Panc1 (cell line): ENCODE measurements around the gene TMEM63C. TPM values are rescaled to one million over a fixed set of nuclear protein-coding genes. Genes with fewer than 3 reads are reported as not detected.

ENCODE experiments used
- ATAC-seq: fragments of 200-7000 bp; cut with Tn5 transposase; 2 replicates; pipeline ENCODE4 v1.9.1; 2020; ENCODE audit warnings: mild to moderate bottlenecking, moderate library complexity
- BruUV-seq: library from RNA; stranded (reverse); fragments of 400-500 nt; replicated peaks from 2 replicates; lab custom pipeline; 2021; lab: Mats Ljungman, UMichigan
- CTCF ChIA-PET: fragments of 300-600 bp; sonication (Branson Sonifier 250); formaldehyde crosslinking; loops from one replicate; lab custom pipeline; 2022; ENCODE audit warnings: antibody characterized with exemption; lab: Charles Lee
- POLR2A ChIA-PET: fragments of 300-600 bp; sonication (Branson Sonifier 250); formaldehyde crosslinking; loops from one replicate; lab custom pipeline; 2022; ENCODE audit warnings: antibody characterized with exemption; lab: Charles Lee
- DNase-seq: peaks from one replicate; pipeline ENCODE4 v3.0.0-alpha.2; 2010; ENCODE audit warnings: low read depth, low spot score
- H3K27ac ChIP-seq: 2 replicates; pipeline ENCODE4 v1.5.1; 2011; ENCODE audit warnings: mild to moderate bottlenecking, low read length, inconsistent platforms
- H3K27me3 ChIP-seq: fragments of 200-500 bp; sonication (Bioruptor generic); 2 replicates; pipeline ENCODE4 v1.6.0; 2014; ENCODE audit warnings: low read length, inconsistent platforms; ENCODE audit not compliant: control insufficient read depth, insufficient read depth
- H3K36me3 ChIP-seq: fragments of 200-500 bp; sonication (Bioruptor generic); 2 replicates; pipeline ENCODE4 v1.5.1; 2014; ENCODE audit warnings: inconsistent platforms, mild to moderate bottlenecking, low read length, moderate library complexity; ENCODE audit not compliant: control insufficient read depth, insufficient read depth
- H3K4me1 ChIP-seq: 2 replicates; pipeline ENCODE4 v1.5.1; 2011; ENCODE audit warnings: inconsistent platforms, mild to moderate bottlenecking, low read length, moderate library complexity; ENCODE audit not compliant: control insufficient read depth, insufficient read depth
- H3K4me3 ChIP-seq, 2 experiments: 2 replicates each; pipeline ENCODE4 v1.5.1; 2011 to 2012; ENCODE audit warnings: low read depth in 2 of 2, low read length in 2 of 2, mild to moderate bottlenecking in 2 of 2, inconsistent platforms in 1 of 2, moderate library complexity in 1 of 2
- H3K9me3 ChIP-seq: fragments of 200-500 bp; sonication (Bioruptor generic); 2 replicates; pipeline ENCODE4 v1.5.1; 2014; ENCODE audit warnings: low read depth, mild to moderate bottlenecking, inconsistent platforms, low read length, moderate library complexity; ENCODE audit not compliant: control insufficient read depth, insufficient read depth
- POLR2AphosphoS5 ChIP-seq: IDR thresholded peaks from 2 replicates; pipeline ENCODE4 v1.6.1; 2012; ENCODE audit warnings: mild to moderate bottlenecking, low read depth, low read length, moderate library complexity
- SIN3A ChIP-seq: IDR thresholded peaks from 2 replicates; pipeline ENCODE4 v1.6.1; 2012; ENCODE audit warnings: low read depth, mild to moderate bottlenecking, low read length, moderate library complexity, borderline replicate concordance; ENCODE audit not compliant: insufficient read depth
- TCF7L2 ChIP-seq: IDR thresholded peaks from 2 replicates; pipeline ENCODE4 v1.6.1; 2011; ENCODE audit warnings: mild to moderate bottlenecking, low read depth, low read length, inconsistent platforms
- in situ Hi-C: cut with HindIII; loops from 2 replicates; pipeline ENCODE4 v1.10.0; 2016; ENCODE audit warnings: low sequenced_read_pairs, low pct_unique_long_range_greater_than_20kb
- intact Hi-C: fragments of 100-400 bp; cut with micrococcal nuclease; formaldehyde crosslinking; loops from one replicate; pipeline ENCODE4 v1.10.0; 2022; ENCODE audit not compliant: unreplicated experiment
- total RNA-seq: library from RNA; stranded (reverse); gene quantifications from one replicate; pipeline ENCODE4 v1.2.1, GENCODE V29; 2021; ENCODE audit not compliant: unreplicated experiment
- TF ChIP-seq, protein P1 (sequence below), 2 experiments: IDR thresholded peaks; 2 replicates each; pipeline ENCODE4 v1.6.1; 2011 to 2012; ENCODE audit warnings: low read depth in 2 of 2, control low read depth in 1 of 2, low read length in 1 of 2, mild to moderate bottlenecking in 1 of 2, moderate library complexity in 1 of 2; ENCODE audit not compliant: insufficient read depth in 1 of 2
- TF ChIP-seq, protein P2 (sequence below): fragments of 450-650 bp; IDR thresholded peaks from 2 replicates; pipeline ENCODE4 v1.5.1; 2017; ENCODE audit warnings: mild to moderate bottlenecking

The TMEM63C gene
- total RNA-seq, 1 experiment from 2014 or later: 2.4 TPM

DNA sequence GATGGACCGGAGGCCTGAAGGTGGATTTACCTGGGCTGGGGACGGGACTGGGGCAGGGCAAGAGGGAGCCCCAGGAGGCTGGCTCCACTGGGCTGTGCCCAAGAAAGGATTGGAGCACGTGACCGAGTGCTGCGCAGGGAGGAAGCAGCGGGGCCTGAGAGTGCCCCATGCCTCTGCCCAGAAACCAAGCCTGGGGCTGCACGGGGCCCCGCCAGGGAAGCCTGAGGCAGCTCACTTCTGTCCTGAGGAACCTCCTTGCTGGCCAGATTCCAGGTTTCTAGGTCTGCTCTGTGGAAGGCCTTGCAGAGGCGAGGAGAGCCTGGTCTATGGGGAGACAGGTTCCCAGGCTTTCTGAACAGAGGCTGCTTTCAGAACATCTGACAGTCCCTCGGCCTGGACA lies 79.0 kb downstream of the TMEM63C start:
- Histone ChIP-seq H3K36me3 (no peaks in the 10 kb centered on the region), H3K4me3 (no peak overlapping the region), H3K9me3 (no peaks in the 10 kb centered on the region), H3K27ac (no peak overlapping the region), H3K27me3 (no peaks in the 10 kb centered on the region), H3K4me1 (no peaks in the 10 kb centered on the region)
- no TSS peak for BruUV-seq
- intact Hi-C loops (no loop called here), in situ Hi-C loops (no loop called here)
- ChIA-PET POLR2A (interaction anchor here (0.6 kb wide), 1 partner anchor 689 kb away, joined by 12 read pairs; no protein-coding TSS in a partner anchor), CTCF (no interaction called here)
- ATAC-seq: no peak
- DNase-seq: no peak
- TF ChIP-seq, protein P1, sequence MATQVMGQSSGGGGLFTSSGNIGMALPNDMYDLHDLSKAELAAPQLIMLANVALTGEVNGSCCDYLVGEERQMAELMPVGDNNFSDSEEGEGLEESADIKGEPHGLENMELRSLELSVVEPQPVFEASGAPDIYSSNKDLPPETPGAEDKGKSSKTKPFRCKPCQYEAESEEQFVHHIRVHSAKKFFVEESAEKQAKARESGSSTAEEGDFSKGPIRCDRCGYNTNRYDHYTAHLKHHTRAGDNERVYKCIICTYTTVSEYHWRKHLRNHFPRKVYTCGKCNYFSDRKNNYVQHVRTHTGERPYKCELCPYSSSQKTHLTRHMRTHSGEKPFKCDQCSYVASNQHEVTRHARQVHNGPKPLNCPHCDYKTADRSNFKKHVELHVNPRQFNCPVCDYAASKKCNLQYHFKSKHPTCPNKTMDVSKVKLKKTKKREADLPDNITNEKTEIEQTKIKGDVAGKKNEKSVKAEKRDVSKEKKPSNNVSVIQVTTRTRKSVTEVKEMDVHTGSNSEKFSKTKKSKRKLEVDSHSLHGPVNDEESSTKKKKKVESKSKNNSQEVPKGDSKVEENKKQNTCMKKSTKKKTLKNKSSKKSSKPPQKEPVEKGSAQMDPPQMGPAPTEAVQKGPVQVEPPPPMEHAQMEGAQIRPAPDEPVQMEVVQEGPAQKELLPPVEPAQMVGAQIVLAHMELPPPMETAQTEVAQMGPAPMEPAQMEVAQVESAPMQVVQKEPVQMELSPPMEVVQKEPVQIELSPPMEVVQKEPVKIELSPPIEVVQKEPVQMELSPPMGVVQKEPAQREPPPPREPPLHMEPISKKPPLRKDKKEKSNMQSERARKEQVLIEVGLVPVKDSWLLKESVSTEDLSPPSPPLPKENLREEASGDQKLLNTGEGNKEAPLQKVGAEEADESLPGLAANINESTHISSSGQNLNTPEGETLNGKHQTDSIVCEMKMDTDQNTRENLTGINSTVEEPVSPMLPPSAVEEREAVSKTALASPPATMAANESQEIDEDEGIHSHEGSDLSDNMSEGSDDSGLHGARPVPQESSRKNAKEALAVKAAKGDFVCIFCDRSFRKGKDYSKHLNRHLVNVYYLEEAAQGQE (IDR thresholded peaks at IDR 0.05; ENCODE audit: insufficient read depth in 1 of 2, low read depth in 2 of 2, low read length in 1 of 2): no peak
- TF ChIP-seq, protein P2, sequence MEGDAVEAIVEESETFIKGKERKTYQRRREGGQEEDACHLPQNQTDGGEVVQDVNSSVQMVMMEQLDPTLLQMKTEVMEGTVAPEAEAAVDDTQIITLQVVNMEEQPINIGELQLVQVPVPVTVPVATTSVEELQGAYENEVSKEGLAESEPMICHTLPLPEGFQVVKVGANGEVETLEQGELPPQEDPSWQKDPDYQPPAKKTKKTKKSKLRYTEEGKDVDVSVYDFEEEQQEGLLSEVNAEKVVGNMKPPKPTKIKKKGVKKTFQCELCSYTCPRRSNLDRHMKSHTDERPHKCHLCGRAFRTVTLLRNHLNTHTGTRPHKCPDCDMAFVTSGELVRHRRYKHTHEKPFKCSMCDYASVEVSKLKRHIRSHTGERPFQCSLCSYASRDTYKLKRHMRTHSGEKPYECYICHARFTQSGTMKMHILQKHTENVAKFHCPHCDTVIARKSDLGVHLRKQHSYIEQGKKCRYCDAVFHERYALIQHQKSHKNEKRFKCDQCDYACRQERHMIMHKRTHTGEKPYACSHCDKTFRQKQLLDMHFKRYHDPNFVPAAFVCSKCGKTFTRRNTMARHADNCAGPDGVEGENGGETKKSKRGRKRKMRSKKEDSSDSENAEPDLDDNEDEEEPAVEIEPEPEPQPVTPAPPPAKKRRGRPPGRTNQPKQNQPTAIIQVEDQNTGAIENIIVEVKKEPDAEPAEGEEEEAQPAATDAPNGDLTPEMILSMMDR: no peak
- TF ChIP-seq SIN3A: no peak
- TF ChIP-seq TCF7L2: no peak
- TF ChIP-seq POLR2AphosphoS5: no peak

DNA sequence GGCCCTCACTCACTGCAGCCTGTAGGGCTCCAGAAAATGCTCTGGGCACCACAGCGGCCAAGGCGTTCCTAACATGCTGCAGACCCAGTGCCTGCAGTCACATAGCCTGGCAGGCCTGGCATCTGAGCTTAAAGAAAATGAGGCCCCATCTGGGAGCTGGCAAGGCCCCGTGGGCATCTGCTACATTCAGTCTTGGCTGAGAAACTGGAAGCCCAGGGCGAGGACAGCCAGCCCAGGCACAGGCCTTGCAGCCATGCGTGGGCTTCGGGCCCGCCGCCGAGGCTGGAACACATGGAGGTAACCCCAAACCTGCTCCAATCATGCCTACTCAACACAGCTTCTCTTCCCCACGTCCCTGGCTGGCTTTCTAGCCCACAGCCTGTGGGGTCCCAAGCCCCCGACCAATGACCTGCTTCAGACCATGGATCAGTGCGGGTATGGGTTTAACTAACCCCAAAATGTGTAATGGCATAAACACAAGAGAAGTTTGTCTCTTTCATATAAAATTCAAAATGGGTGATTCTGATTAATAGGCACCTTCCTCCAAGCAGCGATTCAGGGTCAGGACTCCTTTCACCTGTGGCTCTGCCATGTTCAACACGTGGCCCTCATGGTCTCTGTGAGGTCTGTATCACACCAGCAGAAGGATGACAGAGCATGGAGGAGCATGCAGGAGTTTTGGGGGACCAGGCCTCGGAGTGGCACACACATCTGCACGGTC lies 83.0 kb downstream of the TMEM63C start:
- peaks cover 4% of the 10 kb centered on the region for H3K4me1 ChIP-seq
- intact Hi-C loops: no loop called here

More for the DNA sequence above, 83.0 kb downstream of the TMEM63C start:
- Histone ChIP-seq H3K27ac (no peak overlapping the region), H3K27me3 (no peaks in the 10 kb centered on the region), H3K36me3 (no peaks in the 10 kb centered on the region), H3K9me3 (no peaks in the 10 kb centered on the region), H3K4me3 (no peak overlapping the region)
- ATAC-seq: no peak
- in situ Hi-C loops: no loop called here
- no peak for TF ChIP-seq TCF7L2
- no peak for TF ChIP-seq POLR2AphosphoS5
- TF ChIP-seq SIN3A: no peak
- TF ChIP-seq, protein P2: no peak
- TF ChIP-seq, protein P1 (IDR thresholded peaks at IDR 0.05; ENCODE audit: insufficient read depth in 1 of 2, low read depth in 2 of 2, low read length in 1 of 2): no peak
- no peak for DNase-seq
- no TSS peak for BruUV-seq
- CTCF ChIA-PET: no interaction called here
- POLR2A ChIA-PET: no interaction called here
